ENCODE data around the gene KCNT2.

DNA sequence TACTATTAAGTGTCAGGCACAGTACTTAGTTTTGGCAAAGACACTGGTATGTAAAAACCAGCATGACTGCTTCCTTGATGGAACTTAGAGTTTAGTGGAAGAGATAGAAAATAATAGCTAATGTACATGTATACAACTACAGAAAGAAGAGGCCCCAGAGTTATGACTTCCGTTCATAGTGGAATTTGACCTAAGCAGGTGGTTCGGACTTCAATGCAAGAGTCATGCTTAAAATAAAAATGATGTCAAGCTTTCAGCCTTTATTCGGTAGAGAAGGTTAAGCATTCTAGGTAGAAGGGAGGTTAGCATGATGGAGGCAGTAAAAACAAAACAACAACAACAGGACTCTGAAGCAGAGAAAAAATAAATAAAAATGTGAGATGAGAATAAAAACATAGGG lies 165.9 kb downstream of the KCNT2 start:
- TF ChIP-seq POLR2A (IDR thresholded peaks at IDR 0.05): no peak
- TF ChIP-seq, protein P1, sequence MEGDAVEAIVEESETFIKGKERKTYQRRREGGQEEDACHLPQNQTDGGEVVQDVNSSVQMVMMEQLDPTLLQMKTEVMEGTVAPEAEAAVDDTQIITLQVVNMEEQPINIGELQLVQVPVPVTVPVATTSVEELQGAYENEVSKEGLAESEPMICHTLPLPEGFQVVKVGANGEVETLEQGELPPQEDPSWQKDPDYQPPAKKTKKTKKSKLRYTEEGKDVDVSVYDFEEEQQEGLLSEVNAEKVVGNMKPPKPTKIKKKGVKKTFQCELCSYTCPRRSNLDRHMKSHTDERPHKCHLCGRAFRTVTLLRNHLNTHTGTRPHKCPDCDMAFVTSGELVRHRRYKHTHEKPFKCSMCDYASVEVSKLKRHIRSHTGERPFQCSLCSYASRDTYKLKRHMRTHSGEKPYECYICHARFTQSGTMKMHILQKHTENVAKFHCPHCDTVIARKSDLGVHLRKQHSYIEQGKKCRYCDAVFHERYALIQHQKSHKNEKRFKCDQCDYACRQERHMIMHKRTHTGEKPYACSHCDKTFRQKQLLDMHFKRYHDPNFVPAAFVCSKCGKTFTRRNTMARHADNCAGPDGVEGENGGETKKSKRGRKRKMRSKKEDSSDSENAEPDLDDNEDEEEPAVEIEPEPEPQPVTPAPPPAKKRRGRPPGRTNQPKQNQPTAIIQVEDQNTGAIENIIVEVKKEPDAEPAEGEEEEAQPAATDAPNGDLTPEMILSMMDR (IDR thresholded peaks at IDR 0.05): no peak

Data from Peyer's patch (tissue), 4 donors.